Neural progenitor cell (in vitro differentiated cells): ENCODE measurements around the gene PCDHGA12.
"Not testable (repeated sequence)": the region's sequence is repeated elsewhere in the genome, so short reads cannot be mapped to it uniquely, and the experiment has no call there.

Experiments
- CTCF ChIP-seq: fragments of 200-600 bp; sonication (generic); IDR thresholded peaks from 2 replicates; pipeline ENCODE4 v1.5.1; 2017; ENCODE audit warnings: antibody characterized with exemption, mild to moderate bottlenecking
- EZH2 ChIP-seq: fragments of 200-600 bp; sonication (generic); IDR thresholded peaks from 2 replicates; pipeline ENCODE4 v1.6.1; 2017; ENCODE audit warnings: antibody characterized with exemption, mild to moderate bottlenecking, moderate library complexity

GRCh38 chr5:141394401-141395187, 35.7 kb upstream of the PCDHGA12 start:
- not testable (repeated sequence) for TF ChIP-seq CTCF, EZH2
